ENCODE measurements around the gene GRK4.

DNA sequence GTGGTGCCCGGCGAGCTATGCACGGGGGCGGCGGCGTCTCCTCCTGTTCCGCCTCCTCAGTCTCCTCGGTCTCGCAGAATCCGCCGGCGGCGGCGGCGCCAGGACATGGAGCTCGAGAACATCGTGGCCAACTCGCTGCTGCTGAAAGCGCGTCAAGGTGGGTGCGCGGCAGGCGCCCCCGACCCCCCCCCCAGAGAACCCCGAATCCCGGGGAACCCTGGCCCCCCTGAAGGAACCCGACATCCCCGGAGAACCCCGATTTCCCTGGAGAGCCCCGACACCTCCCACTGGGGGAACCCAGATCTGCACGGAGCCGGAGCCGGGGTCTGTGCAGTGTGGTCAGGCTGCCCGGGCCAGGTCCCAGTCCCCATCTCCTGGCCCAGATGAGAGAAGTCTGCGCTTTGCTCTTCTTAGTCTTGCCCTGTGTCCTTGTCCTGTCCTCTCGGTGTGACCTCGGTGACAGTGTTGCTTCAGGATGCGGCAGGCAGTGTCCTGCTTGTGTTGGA, 648 bp downstream of the GRK4 start:
- TF ChIP-seq, protein P1, sequence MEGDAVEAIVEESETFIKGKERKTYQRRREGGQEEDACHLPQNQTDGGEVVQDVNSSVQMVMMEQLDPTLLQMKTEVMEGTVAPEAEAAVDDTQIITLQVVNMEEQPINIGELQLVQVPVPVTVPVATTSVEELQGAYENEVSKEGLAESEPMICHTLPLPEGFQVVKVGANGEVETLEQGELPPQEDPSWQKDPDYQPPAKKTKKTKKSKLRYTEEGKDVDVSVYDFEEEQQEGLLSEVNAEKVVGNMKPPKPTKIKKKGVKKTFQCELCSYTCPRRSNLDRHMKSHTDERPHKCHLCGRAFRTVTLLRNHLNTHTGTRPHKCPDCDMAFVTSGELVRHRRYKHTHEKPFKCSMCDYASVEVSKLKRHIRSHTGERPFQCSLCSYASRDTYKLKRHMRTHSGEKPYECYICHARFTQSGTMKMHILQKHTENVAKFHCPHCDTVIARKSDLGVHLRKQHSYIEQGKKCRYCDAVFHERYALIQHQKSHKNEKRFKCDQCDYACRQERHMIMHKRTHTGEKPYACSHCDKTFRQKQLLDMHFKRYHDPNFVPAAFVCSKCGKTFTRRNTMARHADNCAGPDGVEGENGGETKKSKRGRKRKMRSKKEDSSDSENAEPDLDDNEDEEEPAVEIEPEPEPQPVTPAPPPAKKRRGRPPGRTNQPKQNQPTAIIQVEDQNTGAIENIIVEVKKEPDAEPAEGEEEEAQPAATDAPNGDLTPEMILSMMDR (IDR thresholded peaks at IDR 0.05), result no peak
- TF ChIP-seq POLR2A (IDR thresholded peaks at IDR 0.05), result no peak
